ENCODE measurements around the gene NUP210L.
"Not testable (repeated sequence)": the region's sequence is repeated elsewhere in the genome, so short reads cannot be mapped to it uniquely, and the experiment has no call there.

The NUP210L gene

GRCh38 chr1:154094411-154094810, 60.5 kb downstream of the NUP210L start:
- TF ChIP-seq, protein P1, sequence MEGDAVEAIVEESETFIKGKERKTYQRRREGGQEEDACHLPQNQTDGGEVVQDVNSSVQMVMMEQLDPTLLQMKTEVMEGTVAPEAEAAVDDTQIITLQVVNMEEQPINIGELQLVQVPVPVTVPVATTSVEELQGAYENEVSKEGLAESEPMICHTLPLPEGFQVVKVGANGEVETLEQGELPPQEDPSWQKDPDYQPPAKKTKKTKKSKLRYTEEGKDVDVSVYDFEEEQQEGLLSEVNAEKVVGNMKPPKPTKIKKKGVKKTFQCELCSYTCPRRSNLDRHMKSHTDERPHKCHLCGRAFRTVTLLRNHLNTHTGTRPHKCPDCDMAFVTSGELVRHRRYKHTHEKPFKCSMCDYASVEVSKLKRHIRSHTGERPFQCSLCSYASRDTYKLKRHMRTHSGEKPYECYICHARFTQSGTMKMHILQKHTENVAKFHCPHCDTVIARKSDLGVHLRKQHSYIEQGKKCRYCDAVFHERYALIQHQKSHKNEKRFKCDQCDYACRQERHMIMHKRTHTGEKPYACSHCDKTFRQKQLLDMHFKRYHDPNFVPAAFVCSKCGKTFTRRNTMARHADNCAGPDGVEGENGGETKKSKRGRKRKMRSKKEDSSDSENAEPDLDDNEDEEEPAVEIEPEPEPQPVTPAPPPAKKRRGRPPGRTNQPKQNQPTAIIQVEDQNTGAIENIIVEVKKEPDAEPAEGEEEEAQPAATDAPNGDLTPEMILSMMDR (IDR thresholded peaks at IDR 0.05; ENCODE audit: extremely low read depth, missing control alignments): no peak
- no peak for DNase-seq (ENCODE audit: low spot score)

DNA sequence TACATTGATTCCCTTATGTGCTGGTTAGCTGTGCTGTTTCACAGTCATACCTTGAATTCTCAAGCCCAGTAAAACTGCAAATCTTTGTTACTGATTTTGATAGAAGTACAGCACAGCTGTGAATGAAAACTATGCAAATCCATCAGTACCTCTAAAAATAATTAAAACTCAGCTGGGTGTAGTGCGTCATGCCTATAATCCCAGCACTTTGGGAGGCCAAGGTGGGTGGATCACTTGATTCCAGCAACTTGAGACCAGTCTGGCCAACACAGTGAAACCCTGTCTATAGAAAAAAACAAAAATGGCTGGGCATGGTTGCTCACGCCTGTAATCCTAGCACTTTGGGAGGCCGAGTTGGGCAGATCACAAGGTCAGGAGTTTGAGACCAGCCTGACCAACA, 61.2 kb downstream of the NUP210L start:
- no peak for DNase-seq (ENCODE audit: low spot score)
- TF ChIP-seq, protein P1 (IDR thresholded peaks at IDR 0.05; ENCODE audit: extremely low read depth, missing control alignments): no peak

- no peak for DNase-seq (ENCODE audit: low spot score)
These were observed 63.2 kb downstream of the NUP210L start for GRCh38 chr1:154091706-154092105.

GRCh38 chr1:154087574-154087973, 67.3 kb downstream of the NUP210L start:
- TF ChIP-seq, protein P1 (IDR thresholded peaks at IDR 0.05; ENCODE audit: extremely low read depth, missing control alignments): no peak
- DNase-seq (ENCODE audit: low spot score): no peak

More at GRCh38 chr1:154091706-154092105, 63.2 kb downstream of the NUP210L start:
- TF ChIP-seq, protein P1 (IDR thresholded peaks at IDR 0.05; ENCODE audit: extremely low read depth, missing control alignments): no peak

GRCh38 chr1:154083057-154083456, 71.8 kb downstream of the NUP210L start:
- not testable (repeated sequence) for DNase-seq (ENCODE audit: low spot score)

DNA sequence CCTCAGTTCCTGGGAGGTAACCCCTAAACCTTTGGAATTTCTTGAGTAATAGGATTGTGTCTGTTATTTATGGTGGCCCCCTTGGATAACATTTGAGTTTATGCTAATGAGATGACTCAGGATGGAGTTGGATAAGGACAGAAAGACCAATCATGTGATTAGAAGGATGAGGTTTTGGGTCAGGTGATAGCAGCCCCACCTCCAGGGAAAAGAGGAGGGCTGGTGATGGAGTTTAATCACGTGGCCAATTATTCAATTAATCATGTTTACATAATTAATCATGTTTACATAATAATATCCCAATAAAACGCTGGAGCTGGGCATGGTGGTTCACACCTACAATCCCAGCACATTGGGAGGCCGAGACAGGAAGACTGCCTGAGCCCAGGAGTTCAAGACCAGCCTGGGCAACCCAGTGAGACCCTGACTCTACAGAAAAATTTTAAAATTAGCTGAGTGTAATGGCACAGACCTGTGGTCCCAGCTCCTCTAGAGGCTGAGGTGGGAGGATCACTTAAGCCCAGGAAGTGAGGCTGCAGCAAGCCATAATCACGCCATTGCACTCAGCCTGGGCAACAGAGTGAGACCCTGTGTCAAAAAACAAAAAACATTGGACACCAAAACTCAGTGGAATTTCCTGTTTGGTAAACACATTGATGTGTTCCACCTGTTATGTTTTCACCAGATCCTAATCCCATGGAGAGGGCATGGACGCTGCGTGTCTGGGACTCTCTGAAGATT, 73.3 kb downstream of the NUP210L start:
- no peak for DNase-seq (ENCODE audit: low spot score)
- TF ChIP-seq, protein P1 (IDR thresholded peaks at IDR 0.05; ENCODE audit: extremely low read depth, missing control alignments): no peak

GRCh38 chr1:154076413-154076812, 78.5 kb downstream of the NUP210L start:
- TF ChIP-seq, protein P1 (IDR thresholded peaks at IDR 0.05; ENCODE audit: extremely low read depth, missing control alignments): no peak
- no peak for DNase-seq (ENCODE audit: low spot score)

- no peak for DNase-seq (ENCODE audit: low spot score)
- TF ChIP-seq, protein P1 (IDR thresholded peaks at IDR 0.05; ENCODE audit: extremely low read depth, missing control alignments): no peak
These were observed 79.1 kb downstream of the NUP210L start for GRCh38 chr1:154075746-154076145.

All from GM20000 (cell line).